ENCODE measurements around the gene ANXA9. TPM values are rescaled to one million over a fixed set of nuclear protein-coding genes. Genes with fewer than 3 reads are reported as not detected.

Gene ANXA9
- total RNA-seq, 8 experiments from 2014 or later, result 0.54 to 1.7 (median 1.3) TPM

DNA sequence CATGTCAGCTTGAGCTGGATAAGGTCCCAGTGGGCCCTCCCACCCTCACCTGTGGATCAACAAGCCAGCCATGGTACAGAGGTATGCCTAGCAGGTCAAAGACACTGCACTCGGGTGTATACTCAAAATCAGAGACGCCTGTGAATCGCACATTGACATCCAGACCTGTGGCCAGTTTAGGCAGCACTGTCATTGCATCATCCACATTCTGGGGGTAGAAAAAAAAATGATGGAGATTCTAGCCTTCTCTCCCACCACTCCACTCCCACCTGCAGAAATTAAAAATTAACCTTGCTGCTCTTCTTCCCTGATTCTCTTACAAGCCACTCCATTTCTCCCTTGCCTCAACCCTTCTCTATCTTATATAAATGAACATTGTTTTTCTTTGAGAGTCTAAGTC, 18.3 kb downstream of the ANXA9 start:
- WGBS, 10 experiments, result 70 to 100% (median 100%) methylated on average over 1 to 3 of the region's 3 CpGs; no CpG with 5 or more reads in 5 of the 10 experiments
- no peak for ATAC-seq (replicated peaks in 6 of 8)
- H3K4me1 ChIP-seq (replicated peaks in 1 of 2), result peaks cover 21 to 28% of the 10 kb centered on the region in 2 donors
- H3K27ac ChIP-seq, result no peak overlapping the region
- no peak overlapping the region for H3K4me3 ChIP-seq
- in situ Hi-C loops (cut with MboI; ENCODE audit: low pct_unique_long_range_greater_than_20kb in 2 of 9, low sequenced_read_pairs in 9 of 9, unreplicated experiment in 9 of 9), result no loop called here

DNA sequence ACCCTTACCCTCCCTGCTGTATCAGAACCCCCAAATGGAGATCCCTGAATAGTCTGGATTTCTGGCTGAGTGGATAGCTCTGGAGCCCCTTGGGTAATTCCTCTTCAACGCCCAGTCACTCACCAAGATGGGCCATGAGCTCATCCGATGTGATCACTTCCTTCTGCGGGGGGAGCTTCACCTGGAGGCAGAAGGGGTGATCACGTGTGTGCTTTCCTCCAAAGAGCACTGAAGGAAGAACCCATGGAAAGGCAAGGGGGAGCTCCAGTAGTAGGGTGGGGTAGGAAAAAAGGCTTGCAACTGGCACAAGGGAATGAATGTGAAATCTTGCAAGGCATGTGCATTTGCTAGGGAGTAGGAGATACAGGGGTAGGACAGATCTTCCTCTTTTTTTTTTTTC, 19.5 kb downstream of the ANXA9 start:
- peak in 3 of 8 experiments; percentile 20 to 57 (median 54) for ATAC-seq (replicated peaks in 6 of 8)
- in situ Hi-C loops (cut with MboI; ENCODE audit: low pct_unique_long_range_greater_than_20kb in 2 of 9, low sequenced_read_pairs in 9 of 9, unreplicated experiment in 9 of 9), result no loop called here
- peaks cover 25 to 35% of the 10 kb centered on the region in 2 donors for H3K4me1 ChIP-seq (replicated peaks in 1 of 2)
- 59 to 100% (median 83%) methylated on average over 1 to 4 of the region's 4 CpGs; no CpG with 5 or more reads in 1 of the 10 experiments for WGBS, 10 experiments
- H3K27ac ChIP-seq, result no peak overlapping the region
- no peak overlapping the region for H3K4me3 ChIP-seq

DNA sequence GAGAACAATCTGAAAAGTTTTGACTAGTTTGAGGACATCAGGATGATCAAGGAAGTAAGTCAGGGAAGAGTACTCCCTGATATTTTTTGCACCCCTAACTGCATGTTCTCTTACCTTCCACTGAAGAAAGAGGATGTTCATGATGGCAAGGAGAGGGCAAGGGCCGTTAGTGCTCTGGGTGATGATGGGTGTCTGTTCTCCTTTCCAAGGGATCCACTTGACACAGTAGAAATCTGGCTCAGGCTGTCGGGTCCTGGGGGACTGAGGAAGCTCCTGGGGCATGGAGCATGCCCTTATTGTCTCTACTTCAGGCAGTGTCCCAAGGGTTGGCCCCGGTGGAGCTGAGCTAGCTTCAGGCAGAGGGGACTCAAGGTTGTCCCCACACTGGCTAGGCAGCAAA, 20.0 kb downstream of the ANXA9 start:
- Histone ChIP-seq H3K4me3 (no peak overlapping the region), H3K4me1 (replicated peaks in 1 of 2) (peaks cover 28 to 38% of the 10 kb centered on the region in 2 donors), H3K27ac (no peak overlapping the region)
- in situ Hi-C loops (cut with MboI; ENCODE audit: low pct_unique_long_range_greater_than_20kb in 2 of 9, low sequenced_read_pairs in 9 of 9, unreplicated experiment in 9 of 9), result no loop called here
- ATAC-seq (replicated peaks in 6 of 8), result no peak
- 79 to 100% (median 88%) methylated on average over 1 to 3 of the region's 3 CpGs; no CpG with 5 or more reads in 3 of the 10 experiments for WGBS, 10 experiments

DNA sequence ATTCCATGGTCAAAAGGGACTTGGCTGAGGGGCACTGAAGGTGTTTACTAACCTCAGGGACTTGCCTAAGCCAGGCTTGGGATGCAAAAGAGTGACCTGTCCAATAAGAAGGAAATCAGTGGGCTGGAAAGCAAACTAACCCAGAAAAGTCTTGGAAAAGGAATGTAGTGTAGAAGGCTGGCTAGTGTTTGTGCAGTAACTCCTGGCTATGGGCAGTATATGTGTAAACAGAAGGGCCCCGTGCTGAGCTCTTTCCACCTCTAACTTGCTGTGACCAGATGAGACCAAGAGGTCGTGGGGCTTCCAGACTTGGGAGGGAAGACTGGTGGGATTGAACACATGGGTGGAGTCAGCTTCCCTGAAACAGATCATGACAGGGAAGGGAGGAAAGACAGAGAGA, 20.5 kb downstream of the ANXA9 start:
- ATAC-seq (replicated peaks in 6 of 8), result peak in 1 of 8 experiments; percentile 7
- H3K4me1 ChIP-seq (replicated peaks in 1 of 2), result peaks cover 33 to 43% of the 10 kb centered on the region in 2 donors
- peak overlapping the region in 1 of 2 donors; percentile 10 for H3K27ac ChIP-seq
- no peak overlapping the region for H3K4me3 ChIP-seq
- in situ Hi-C loops (cut with MboI; ENCODE audit: low pct_unique_long_range_greater_than_20kb in 2 of 9, low sequenced_read_pairs in 9 of 9, unreplicated experiment in 9 of 9), result no loop called here
- WGBS, 10 experiments, result 17 to 75% (median 48%) methylated on average over 1 to 2 of the region's 2 CpGs; no CpG with 5 or more reads in 4 of the 10 experiments

DNA sequence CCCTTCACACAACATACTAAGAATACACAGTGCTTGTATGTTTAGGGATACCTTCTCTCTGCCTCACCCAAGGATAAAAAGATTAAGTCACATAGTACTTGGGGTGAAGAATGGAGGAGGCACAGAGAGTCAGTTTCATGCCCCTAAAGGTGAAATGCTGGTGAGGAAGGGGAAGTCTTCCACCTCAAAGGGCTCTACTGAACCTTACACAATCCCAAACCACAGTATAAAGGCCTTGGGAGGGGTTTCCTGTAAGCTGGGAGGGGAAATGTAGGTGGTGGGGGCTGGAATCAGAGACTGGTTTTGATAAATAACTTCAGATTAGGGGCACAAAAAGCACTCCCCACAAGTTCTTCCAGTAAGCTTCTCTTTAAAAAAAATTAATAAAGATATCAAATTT, 21.1 kb downstream of the ANXA9 start:
- no peak for ATAC-seq (replicated peaks in 6 of 8)
- Histone ChIP-seq H3K4me1 (replicated peaks in 1 of 2) (peaks cover 38 to 47% of the 10 kb centered on the region in 2 donors), H3K4me3 (no peak overlapping the region), H3K27ac (no peak overlapping the region)
- in situ Hi-C loops (cut with MboI; ENCODE audit: low pct_unique_long_range_greater_than_20kb in 2 of 9, low sequenced_read_pairs in 9 of 9, unreplicated experiment in 9 of 9), result no loop called here

DNA sequence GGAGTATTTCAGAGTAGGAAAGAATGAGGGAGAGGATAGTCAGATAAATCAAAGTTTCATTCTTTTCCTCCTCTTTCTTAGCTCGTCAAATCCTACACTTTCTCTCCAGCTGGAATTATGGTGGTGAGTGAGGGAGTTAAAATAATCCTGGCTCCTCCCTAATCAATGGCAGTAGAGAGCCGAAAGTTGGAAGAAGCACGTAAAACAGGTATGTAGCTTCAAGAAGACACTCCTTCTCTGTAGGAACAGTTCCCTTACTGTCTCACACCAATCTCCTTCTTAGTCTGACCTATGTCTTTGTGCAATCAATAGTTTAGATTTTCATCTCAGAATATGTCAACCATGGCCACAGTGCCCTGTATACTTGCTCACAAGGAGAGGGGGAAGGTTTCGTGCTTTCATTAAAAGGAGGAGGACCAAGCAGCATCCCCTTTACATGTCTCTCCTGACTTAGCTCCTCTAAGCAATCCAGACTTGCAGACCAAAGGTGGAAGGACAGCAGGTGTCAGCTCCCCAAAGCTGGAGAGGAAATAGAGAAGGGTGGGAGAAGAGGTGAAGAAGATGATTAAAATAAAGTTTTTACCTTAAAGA, 23.7 kb downstream of the ANXA9 start:
- H3K27ac ChIP-seq, result peak overlapping the region in 1 of 2 donors; percentile 65
- H3K4me1 ChIP-seq (replicated peaks in 1 of 2), result peaks cover 45 to 52% of the 10 kb centered on the region in 2 donors
- peak overlapping the region; percentile 36 to 48 (median 40) for H3K4me3 ChIP-seq
- ATAC-seq (replicated peaks in 6 of 8), result no peak
- in situ Hi-C loops (cut with MboI; ENCODE audit: low pct_unique_long_range_greater_than_20kb in 2 of 9, low sequenced_read_pairs in 9 of 9, unreplicated experiment in 9 of 9), result no loop called here
- 7 to 75% (median 45%) methylated on average over 1 to 4 of the region's 4 CpGs; no CpG with 5 or more reads in 2 of the 10 experiments for WGBS, 10 experiments

DNA sequence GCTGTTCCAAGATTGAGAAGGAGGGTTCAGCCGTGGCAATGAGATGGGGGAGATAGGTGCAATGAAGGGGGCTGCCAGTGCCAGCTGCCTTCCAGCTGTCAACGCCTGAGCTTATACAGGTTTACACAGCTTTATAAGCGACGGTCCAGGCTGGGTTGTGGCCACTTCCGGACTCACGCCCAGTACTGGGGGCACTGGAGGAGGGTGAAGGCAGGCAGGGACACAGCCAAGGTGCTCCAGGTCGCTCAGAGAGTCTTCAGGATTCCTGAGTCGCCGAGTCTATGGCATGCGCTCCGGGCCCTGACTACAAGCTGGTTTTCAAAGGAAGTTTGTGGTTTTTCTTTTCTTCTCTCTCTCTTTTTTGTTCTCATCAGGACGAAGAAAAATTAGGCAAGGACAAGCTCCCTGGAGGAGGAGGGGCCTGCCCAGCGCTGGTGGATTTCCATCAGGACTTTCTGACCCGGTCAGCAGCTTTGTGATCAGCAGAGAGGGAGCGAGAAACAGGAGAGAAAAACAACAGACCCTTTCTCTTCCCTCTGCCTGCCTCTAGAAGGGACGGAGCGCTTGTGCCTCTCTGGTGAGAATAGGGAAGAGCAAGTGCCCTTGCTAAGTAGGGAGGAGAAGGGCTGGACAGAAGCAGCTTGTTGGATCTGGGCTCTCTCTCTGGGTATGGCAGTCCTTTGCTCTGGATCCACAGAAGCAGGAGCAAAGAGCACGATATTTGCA, 24.4 kb downstream of the ANXA9 start, which contains the start of gene MINDY1:
TSS of gene MINDY1 (minus strand) at position 576 of the 726 bp plus-strand sequence. CDS start 4,285 bp downstream, outside the sequence.
- Histone ChIP-seq H3K27ac (peak within 1 kb of the TSS; percentile 40 to 68), H3K4me3 (peak within 1 kb of the TSS; percentile 36 to 67 (median 42)), H3K4me1 (replicated peaks in 1 of 2) (peaks cover 45 to 52% of the 10 kb centered on the region in 2 donors)
- in situ Hi-C loops (cut with MboI; ENCODE audit: low pct_unique_long_range_greater_than_20kb in 2 of 9, low sequenced_read_pairs in 9 of 9, unreplicated experiment in 9 of 9), result no loop called here
- 0 to 17% (median 3%) methylated on average over 1 to 17 of the region's 18 CpGs; no CpG with 5 or more reads in 2 of the 10 experiments for WGBS, 10 experiments
- ATAC-seq (replicated peaks in 6 of 8), result peak; percentile 70 to 85 (median 80)

DNA sequence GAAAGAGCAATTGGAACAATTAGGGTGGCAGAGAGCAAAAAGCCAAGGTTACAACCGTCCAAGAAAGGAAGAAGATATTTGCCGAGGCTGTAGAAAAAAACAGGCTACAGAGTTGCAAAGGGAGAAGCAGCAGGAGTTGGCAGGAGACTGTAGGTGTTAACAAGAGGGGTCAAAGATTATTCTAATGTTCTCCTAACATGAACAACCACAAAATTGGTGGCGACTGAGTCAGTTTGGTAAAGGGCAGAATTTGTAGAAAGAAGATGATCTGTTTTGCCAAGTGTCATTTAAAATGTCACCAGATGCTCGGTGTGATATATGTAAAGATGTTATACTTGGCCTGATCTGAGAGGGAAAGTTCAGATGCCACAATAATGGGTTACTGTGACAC, 25.8 kb downstream of the ANXA9 start:
- H3K27ac ChIP-seq, result peak overlapping the region; percentile 40 to 68
- in situ Hi-C loops (cut with MboI; ENCODE audit: low pct_unique_long_range_greater_than_20kb in 2 of 9, low sequenced_read_pairs in 9 of 9, unreplicated experiment in 9 of 9), result no loop called here
- peaks cover 45 to 48% of the 10 kb centered on the region in 2 donors for H3K4me1 ChIP-seq (replicated peaks in 1 of 2)
- peak overlapping the region; percentile 52 to 67 (median 63) for H3K4me3 ChIP-seq
- WGBS, 10 experiments, result 0 to 55% (median 23%) methylated on average over 1 to 4 of the region's 4 CpGs; no CpG with 5 or more reads in 4 of the 10 experiments
- no peak for ATAC-seq (replicated peaks in 6 of 8)

DNA sequence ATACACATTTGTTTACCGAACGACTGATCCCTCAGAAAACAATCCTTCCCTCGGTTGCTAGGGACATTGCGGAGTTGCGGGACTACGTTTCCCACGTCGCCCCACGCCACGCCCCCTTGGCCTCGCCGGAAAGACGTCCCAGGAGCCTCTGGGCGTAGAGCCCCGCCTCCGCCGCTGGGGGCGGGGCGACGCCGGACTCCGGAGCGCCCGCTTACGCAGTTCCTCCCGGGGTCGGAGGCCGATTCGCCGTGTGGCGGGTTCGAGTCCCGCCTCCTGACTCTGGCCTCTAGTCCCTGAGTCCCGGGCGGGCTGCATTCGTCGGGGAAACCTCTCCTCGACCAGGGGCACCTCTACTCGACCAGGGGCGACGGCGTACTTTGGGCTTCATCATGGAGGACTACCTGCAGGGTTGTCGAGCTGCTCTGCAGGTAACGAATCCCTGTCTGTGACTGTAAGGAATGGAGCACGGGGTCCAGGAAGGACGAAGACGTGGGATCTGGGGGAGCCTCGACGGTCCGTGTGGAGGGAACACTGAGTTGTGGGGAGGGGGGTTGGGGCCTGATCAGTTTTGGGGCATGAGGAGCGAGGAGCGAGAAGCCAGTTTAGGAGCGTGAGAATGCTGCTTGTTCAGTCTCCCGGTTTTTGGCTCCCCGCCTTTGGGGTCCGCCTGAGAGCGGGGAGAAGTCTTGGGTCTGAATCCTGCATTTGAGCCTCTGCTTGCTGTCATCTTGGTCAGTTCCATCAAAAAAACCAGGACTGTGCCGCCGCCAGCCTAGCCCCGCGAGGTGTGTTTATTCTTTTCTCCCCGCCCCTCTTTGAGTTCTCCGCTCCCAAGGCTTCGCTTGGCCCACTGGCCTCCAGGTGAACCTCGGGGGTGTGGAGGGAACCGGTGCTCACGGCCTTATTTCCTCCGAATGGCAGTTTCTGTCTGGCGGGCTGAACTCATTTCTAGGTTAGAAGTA, 26.4 kb downstream of the ANXA9 start, which contains the start of gene PRUNE1:
TSS of gene PRUNE1 (plus strand) at position 206 of the 962 bp plus-strand sequence. CDS start at position 390, 184 bp downstream.
- H3K4me3 ChIP-seq, result peak within 1 kb of the TSS; percentile 52 to 67 (median 63)
- peak; percentile 69 to 88 (median 82) for ATAC-seq (replicated peaks in 6 of 8)
- peak within 1 kb of the TSS; percentile 40 to 68 for H3K27ac ChIP-seq
- H3K4me1 ChIP-seq (replicated peaks in 1 of 2), result peaks cover 42 to 44% of the 10 kb centered on the region in 2 donors
- in situ Hi-C loops (cut with MboI; ENCODE audit: low pct_unique_long_range_greater_than_20kb in 2 of 9, low sequenced_read_pairs in 9 of 9, unreplicated experiment in 9 of 9), result no loop called here
- 0 to 20% (median 4%) methylated on average over 1 to 31 of the region's 69 CpGs; no CpG with 5 or more reads in 1 of the 10 experiments for WGBS, 10 experiments

DNA sequence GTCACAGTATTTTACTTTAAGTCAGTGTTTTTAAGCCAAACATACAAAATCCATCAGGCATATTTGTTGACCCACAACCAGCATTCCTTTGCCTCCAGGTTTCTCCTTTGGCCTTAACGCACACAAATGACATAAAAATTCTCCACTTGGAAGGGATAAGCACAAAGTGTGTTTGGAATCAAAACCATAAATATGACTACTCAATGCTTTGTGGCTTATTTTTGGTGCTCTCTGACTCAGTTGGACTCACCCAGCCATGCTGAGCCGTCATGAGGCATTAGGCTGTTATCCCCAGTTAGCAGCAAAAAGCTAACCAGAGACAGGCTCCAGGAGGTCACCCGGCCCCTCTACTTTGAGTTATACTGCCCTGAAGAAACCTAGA, 27.1 kb downstream of the ANXA9 start:
- Histone ChIP-seq H3K4me1 (replicated peaks in 1 of 2) (peaks cover 37% of the 10 kb centered on the region in 2 donors), H3K4me3 (peak overlapping the region; percentile 52 to 67 (median 63)), H3K27ac (no peak overlapping the region)
- ATAC-seq (replicated peaks in 6 of 8), result no peak
- WGBS, 10 experiments, result 13 to 100% (median 49%) methylated on average over 1 to 3 of the region's 3 CpGs; no CpG with 5 or more reads in 1 of the 10 experiments
- in situ Hi-C loops (cut with MboI; ENCODE audit: low pct_unique_long_range_greater_than_20kb in 2 of 9, low sequenced_read_pairs in 9 of 9, unreplicated experiment in 9 of 9), result no loop called here

DNA sequence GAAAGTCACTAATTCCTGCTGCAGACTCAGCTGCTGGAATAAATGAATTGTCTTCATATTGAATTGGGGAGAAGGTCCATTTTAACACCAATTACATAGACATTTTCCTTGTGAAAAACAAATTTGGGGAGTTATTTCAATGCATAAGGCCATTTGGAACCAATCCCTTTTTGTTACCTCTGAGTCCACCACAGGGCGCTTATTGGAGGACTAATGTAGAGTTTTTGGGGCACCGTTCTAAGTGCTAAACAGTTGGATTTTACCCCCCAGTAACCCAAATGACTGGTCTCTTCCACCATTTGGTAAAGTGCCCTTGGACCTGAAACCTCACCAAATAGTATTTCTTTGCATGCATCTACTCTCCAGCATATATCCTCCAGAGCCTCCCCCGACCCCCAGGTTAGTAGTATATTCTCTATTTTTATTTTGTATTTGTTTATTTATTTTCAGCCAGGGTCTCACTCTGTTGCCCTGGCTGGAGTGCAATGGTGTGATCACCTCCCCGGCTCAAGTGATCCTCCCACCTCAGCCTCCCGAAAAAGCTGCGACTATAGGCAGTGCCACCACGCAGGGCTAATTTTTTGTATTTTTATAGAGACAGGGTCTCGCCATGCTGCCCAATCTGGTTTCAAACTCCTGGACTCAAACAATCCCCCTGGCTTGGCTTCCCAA, 27.7 kb downstream of the ANXA9 start:
- Histone ChIP-seq H3K4me3 (peak overlapping the region in 2 of 5 donors; percentile 53 to 67), H3K4me1 (replicated peaks in 1 of 2) (peaks cover 31 to 32% of the 10 kb centered on the region in 2 donors), H3K27ac (no peak overlapping the region)
- no peak for ATAC-seq (replicated peaks in 6 of 8)
- in situ Hi-C loops (cut with MboI; ENCODE audit: low pct_unique_long_range_greater_than_20kb in 2 of 9, low sequenced_read_pairs in 9 of 9, unreplicated experiment in 9 of 9), result no loop called here
- 80 to 100% (median 97%) methylated on average over 1 to 8 of the region's 8 CpGs for WGBS, 10 experiments

DNA sequence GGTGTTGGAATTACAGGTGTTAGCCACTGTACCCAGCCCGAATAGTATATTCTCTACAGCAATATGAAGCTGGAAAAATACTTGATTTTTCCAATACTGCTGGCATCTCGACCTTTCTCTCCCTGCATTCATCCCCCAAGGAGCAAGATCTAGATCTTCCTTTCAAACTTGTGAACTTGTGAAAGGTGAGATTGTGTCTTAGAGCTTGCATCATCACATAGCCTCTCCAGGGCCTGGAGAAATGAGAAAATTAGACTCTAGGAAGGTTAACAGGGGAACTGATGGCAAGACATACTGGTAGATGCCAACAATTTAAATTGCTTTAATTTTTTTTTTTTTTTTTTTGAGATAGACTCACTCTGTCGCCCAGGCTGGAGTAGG, 28.2 kb downstream of the ANXA9 start:
- 58 to 96% (median 89%) methylated on average over 1 to 3 of the region's 3 CpGs; no CpG with 5 or more reads in 3 of the 10 experiments for WGBS, 10 experiments
- Histone ChIP-seq H3K4me3 (no peak overlapping the region), H3K27ac (no peak overlapping the region), H3K4me1 (replicated peaks in 1 of 2) (peaks cover 25 to 27% of the 10 kb centered on the region in 2 donors)
- no peak for ATAC-seq (replicated peaks in 6 of 8)
- in situ Hi-C loops (cut with MboI; ENCODE audit: low pct_unique_long_range_greater_than_20kb in 2 of 9, low sequenced_read_pairs in 9 of 9, unreplicated experiment in 9 of 9), result no loop called here

All from motor neuron (in vitro differentiated cells).